Activated T-helper 1 cell treated with anti-CD3 and anti-CD28 coated beads, Interleukin-2, amount 50 U/mL, for 16 hours (primary cell): ENCODE results near the gene NUP210.

ENCODE experiments used
- DNase-seq, 2 donors: peaks; one replicate each; pipeline ENCODE4 v3.0.0-alpha.2; 2020; ENCODE audit warnings: low read depth in 1 of 2, low spot score in 1 of 2

NUP210 gene

GRCh38 chr3:13325892-13326443 lies 94.2 kb downstream of the NUP210 start:
- no peak for DNase-seq

- DNase-seq, result no peak
Measured at GRCh38 chr3:13324835-13325501, 95.2 kb downstream of the NUP210 start.

DNA sequence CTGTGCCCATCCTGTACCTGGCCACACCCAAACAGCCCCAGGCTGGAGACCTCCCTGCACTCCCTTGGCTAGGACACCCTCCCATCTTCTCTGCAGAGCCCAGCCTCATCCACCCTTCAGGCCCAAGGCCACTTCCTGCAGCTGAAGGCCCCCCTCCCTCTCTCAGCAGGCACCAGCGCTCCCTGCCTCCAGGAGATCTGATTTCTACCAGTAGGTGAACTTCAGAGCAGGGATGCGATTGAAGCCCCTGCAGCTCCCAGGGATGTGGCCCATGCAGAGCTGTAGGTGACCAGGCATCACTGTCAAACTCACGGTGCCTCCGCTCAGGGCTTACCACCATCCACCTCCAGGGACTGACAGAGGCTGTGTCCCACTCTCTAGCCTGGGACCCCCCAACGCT lies 96.3 kb downstream of the NUP210 start:
- DNase-seq, result no peak

GRCh38 chr3:13322324-13322723 lies 97.8 kb downstream of the NUP210 start:
- DNase-seq, result no peak

GRCh38 chr3:13319564-13320220 lies 100.4 kb downstream of the NUP210 start:
- no peak for DNase-seq

DNA sequence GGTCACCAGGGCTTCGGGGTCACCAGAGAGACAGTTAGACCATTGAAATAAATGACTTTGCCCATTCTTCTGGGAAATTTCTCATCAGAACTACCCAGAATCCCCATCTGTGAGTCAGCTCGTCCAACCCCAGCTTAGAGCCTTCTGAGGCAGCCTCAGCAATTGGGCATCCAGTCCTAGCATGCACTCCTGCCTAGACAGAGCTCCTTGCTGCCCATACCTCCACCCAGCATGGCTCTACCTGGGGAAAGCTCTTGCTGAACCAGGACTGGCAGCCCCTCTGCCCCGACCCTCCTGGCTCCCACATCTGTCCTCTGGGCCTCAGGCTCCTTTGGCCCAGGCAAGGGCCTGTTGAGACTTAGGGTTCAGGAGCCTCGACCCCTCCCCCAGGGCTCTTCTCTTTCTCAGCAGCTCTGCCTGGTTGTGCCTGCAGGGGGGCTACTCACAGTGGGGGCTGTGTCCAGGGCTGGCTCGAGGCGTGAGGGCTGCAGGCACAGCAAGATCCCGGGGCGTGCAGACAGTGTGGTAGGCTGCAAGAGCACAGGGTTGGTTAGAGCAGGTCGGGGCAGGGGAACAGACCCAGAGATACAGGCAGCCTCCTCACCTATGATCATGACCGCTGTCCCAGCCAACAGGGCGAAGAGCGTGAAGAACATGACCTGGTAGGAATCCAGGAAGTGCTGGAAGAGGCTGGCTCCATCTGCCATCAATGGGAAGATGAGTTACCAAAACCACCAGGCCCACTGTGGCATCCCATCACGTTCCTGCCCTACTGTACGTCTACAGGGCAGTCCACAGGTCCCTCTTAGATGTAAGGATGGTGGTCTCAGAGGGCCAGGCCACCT lies 101.3 kb downstream of the NUP210 start:
- no peak for DNase-seq

GRCh38 chr3:13317596-13318320 lies 102.4 kb downstream of the NUP210 start:
- DNase-seq, result no peak

- DNase-seq, result no peak
Measured at GRCh38 chr3:13316603-13317002, 103.5 kb downstream of the NUP210 start.

DNA sequence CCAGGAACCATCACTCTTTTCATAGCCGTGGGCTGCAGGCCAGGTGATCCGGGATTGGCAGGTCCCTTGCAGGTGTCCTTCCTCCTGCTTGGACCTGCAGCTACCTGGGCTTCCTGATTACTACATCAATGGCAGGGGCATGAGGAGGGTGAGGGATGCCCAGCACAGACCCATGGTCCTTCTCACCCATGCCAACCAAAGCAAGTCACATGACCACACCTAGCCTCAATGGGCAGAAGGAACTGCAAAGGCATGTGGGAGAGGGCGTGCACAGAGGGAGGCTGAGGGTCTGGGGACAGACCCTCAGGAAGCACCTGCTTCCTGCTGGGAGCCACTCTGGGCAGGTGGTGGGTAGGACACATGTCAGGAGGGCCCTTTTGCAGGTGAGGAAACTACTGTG lies 105.2 kb downstream of the NUP210 start:
- no peak for DNase-seq

DNA sequence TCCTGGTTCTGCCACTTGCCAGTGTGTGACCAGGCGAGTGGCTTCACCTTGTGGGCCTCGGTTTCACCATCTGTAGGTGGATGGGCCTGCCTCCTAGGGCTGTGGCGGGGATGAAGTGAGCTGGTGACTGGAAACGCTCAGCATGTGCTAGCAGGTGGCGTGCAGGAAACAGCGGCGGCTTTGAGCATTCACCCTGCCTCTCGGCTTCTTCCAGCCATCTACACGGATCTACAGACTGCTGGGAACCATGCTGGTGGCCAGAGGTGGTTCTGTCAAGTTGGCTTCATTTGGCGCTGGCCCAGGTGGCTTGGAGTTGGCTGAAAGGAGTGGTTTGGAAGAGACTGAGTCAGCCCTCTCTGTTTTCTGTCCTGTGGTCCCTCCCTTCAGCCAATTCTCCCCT lies 106.3 kb downstream of the NUP210 start:
- DNase-seq, result no peak

GRCh38 chr3:13309004-13309403 lies 111.1 kb downstream of the NUP210 start:
- no peak for DNase-seq

GRCh38 chr3:13308380-13308801 lies 111.7 kb downstream of the NUP210 start:
- DNase-seq, result no peak

DNA sequence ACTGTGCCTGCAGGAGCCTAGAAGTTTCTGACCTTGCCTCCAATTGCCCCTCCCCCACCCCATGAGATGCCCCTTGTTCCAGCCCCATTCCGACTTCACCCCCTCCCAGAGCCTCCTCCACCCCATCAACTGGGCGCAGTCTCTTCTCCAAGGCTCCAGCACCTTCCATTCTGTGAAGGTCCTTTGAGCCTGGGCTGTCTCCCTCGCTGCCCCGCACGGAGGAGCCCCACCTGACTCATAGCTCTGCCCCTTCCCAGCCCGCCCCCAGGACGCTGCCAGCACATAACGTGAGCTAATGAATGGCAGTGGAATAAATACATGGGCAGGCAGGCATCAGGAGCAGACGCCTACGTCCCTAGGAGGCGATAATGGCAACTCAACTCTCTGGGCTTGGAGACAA lies 113.1 kb downstream of the NUP210 start:
- DNase-seq, result no peak

DNA sequence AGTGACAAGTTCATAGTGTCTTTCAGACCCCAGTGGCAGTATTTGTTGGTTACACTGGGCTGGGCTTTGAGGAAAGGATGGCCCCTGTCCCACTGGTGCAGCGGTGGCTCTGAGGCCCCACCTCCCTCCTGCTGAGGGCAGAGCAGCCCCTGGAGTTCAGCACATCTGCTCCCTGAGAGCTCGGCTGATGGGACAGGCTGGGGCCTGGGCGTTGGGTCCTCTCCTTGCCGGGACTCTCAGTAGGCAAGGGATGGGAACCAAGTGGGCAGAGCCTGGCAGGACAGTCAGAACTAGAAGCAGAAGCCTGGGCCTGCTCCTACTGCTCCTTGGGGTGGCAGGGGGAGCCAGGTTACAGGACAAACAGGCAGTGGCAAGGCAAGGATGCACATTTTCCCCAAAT lies 114.5 kb downstream of the NUP210 start:
- DNase-seq, result no peak

DNA sequence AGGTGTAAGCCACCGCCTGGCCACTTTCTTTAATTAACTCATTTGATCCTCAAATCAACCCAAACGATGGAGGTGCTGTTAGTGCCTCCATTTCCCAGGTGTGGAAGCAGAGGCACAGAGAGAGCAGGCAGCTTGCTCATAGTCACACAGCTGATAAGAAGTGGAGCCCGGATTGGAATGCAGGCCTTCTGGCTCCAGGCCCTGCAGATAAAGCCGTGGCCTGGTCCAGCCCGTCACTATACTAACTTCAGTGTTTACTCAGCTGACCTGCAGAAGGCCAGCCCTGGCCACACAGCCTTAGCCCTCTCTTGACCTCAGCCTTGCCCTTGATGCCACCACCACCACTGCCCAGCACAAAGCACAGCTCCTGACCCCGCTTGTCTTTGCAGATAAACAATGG lies 116.7 kb downstream of the NUP210 start:
- DNase-seq, result no peak

DNA sequence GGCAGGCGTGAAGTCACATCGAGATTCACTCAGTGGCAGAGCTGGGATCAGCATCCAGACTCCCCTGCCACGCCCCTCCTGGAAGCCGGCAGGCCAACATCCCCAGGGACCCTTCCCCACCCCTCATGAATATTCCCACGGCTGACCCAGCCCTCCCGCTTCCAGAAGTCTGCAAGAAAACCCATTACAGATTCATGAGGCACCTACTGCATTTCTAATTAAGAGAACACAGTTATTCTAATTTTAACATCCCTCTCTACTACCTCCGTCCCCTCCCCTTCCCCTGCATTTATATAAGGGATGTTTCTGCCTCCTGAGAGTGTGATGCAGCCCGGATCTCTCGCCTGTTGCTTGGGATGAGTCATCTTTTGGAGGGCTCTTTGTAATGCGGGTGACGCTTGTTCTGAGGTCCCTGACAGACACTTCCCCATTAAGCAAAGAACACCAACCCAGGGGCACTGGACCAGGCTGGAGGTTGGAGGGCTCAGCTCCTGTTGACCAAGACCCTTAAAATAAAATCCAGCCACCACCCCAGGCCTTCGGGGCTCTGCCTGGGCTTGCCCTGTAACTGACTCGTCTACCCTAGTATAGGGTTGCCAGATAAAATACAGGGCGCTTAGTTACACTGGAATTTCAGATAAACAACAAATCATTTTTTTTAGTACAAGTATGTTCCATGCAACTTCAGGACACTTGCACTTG lies 118.7 kb downstream of the NUP210 start:
- DNase-seq, result no peak

GRCh38 chr3:13300546-13301285 lies 119.4 kb downstream of the NUP210 start:
- DNase-seq, result no peak

- no peak for DNase-seq
Measured at GRCh38 chr3:13299531-13300155, 120.5 kb downstream of the NUP210 start.

DNA sequence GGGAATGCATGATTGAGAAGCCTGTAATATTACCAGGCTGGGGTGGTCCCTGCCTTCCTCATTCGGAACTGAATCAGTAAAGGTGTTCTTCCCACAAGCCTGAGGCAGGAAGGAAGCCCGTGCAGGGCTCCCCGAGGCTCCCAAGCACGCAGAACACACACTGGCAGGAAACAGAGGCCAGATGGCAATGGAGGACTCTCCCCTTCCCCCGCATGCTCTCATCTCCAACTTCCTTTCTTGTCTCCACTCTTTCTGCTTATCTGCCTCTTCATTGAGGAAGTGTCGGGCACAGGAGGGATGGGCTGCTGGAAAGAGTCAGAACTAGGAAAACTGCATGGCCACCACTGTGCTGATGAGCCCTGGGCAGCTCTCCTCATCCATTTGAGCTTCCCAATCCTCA lies 123.5 kb downstream of the NUP210 start:
- DNase-seq, result no peak
